ENCODE results near the gene AK8. TPM values are rescaled to one million over a fixed set of nuclear protein-coding genes. Genes with fewer than 3 reads are reported as not detected.

The AK8 gene
- under 0.01 TPM in 2 replicates for total RNA-seq (2012; rRNA removed)
- 0.09 and 0.19 TPM in 2 replicates for polyA plus RNA-seq (2012; rRNA removed)
- 0.09 and 0.13 TPM in 2 replicates for polyA plus RNA-seq (2012; cell fraction: cytosol; rRNA removed)
- 0.14 and 0.15 TPM in 2 replicates for polyA plus RNA-seq (2012; cell fraction: nucleus; rRNA removed; ENCODE audit: low replicate concordance)
- Bru-seq, nascent RNA: percentile 21 among the genes with signal in this experiment
- BruChase-seq, experiment 1, labeled RNA remaining after a 6-hour chase: percentile 23 among the genes with signal in this experiment
- BruChase-seq, experiment 2, labeled RNA remaining after a 2-hour chase: percentile 19 among the genes with signal in this experiment
- long read RNA-seq: 0 reads

DNA sequence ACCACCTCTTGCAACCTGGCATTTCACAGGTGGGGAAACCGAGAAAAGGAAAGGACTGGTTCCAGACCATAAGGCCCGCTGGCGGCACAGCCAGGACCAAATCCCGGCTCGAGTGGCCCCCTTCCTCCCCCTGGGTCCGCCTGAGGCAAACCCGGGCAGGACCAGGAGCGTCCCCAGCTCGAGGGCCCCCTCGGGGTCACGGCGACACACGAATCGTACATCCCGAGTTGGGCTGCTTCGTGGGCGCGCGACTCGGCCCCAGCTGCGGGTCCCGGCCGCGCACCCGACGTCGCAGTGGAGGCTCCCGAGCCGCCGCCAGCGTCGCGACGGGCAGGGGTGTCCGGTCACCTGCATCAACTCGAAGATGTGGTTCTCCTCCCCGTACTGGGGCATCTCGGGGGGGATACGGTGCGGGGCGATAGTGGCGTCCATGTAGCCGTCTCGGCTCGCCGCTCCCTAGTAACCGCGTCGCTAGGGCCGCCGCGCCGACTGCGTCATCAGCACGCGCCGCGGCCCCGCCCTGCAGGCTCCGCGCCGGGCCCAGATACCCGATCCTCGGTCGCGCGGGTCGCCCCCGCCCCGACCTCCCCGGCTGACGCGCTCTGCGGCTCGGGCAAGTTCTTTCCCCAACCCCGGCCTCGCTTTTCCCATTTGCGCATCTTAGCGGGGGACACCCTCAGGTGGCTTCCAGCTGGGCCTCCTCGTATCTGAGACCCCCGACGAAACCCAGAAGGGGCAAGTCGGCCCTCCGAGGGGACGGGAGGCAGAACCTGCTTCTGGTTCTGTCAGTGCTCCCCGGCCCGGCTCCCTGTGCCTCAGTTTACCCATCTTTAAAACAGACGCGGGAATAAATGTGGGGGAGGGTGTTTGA lies at the start of gene AK8:
AK8 (minus strand) TSS at position 461 of the 871 bp plus-strand sequence; CDS start at position 432, 29 bp downstream.
- CTCF ChIA-PET: no interaction called here
- no peaks in the 10 kb centered on the region for H3K4me1 ChIP-seq (ENCODE audit: control insufficient read depth, insufficient read depth, low read length)
- peak within 1 kb of the TSS; percentile 58 for H3K18ac ChIP-seq (ENCODE audit: low read depth, low read length)
- peak within 1 kb of the TSS; percentile 90 for H3K14ac ChIP-seq (replicated peaks; ENCODE audit: low read depth, low read length)
- peak within 1 kb of the TSS; percentile 36; the same call in 1 of the 2 replicates for H2AK5ac ChIP-seq (ENCODE audit: low read depth, low read length)
- no peaks in the 10 kb centered on the region for H3K9me3 ChIP-seq (ENCODE audit: control insufficient read depth, insufficient read depth, low read length)
- peak within 1 kb of the TSS; percentile 95 to 97 for H4K8ac ChIP-seq (ENCODE audit: low read depth in 2 of 2, low read length in 2 of 2)
- H2BK15ac ChIP-seq (ENCODE audit: low read depth, low read length): no peak within 1 kb of the TSS
- peak within 1 kb of the TSS; percentile 75 for H3K23ac ChIP-seq (ENCODE audit: low read depth, low read length)
- no peaks in the 10 kb centered on the region for H3K9me1 ChIP-seq (ENCODE audit: insufficient read depth, low read length)
- H3K27ac ChIP-seq (ENCODE audit: insufficient read depth, low read length): peak within 1 kb of the TSS; percentile 81
- peak within 1 kb of the TSS; percentile 93 for H2AK9ac ChIP-seq (replicated peaks; ENCODE audit: low read depth, low read length, poor library complexity)
- ATAC-seq (ENCODE audit: low read depth) (peak; percentile 95), DNase-seq (peak; percentile 66)
- peak within 1 kb of the TSS; percentile 83 for H4K5ac ChIP-seq (ENCODE audit: low read depth, low read length)
- no peaks in the 10 kb centered on the region for H3K36me3 ChIP-seq (ENCODE audit: control insufficient read depth, insufficient read depth, low read length)
- H3K79me1 ChIP-seq (ENCODE audit: low read depth in 1 of 2, low read length in 2 of 2): no peaks in the 10 kb centered on the region
- TF ChIP-seq CHD1 (IDR thresholded peaks at IDR 0.05; ENCODE audit: low read depth, low read length): no peak
- TF ChIP-seq POLR2A (IDR thresholded peaks at IDR 0.05; ENCODE audit: low read depth, low read length): peak; percentile 69
- TF ChIP-seq MAZ (IDR thresholded peaks at IDR 0.05; ENCODE audit: borderline replicate concordance, low read depth, low read length): peak; percentile 100
- 0 out of 2 replicates have a peak, but pooled peaks have one; percentile 17 for TF ChIP-seq USF2 (IDR thresholded peaks at IDR 0.05; ENCODE audit: low read depth, low read length)
- peak; percentile 83 for TF ChIP-seq MXI1 (IDR thresholded peaks at IDR 0.05; ENCODE audit: borderline replicate concordance, low read depth, low read length)
- POLR2A ChIA-PET (ENCODE audit: unreplicated experiment): no interaction called here
- peaks cover 5% of the 10 kb centered on the region; the same call in 1 of the 2 replicates for H3K27me3 ChIP-seq (ENCODE audit: control insufficient read depth, insufficient read depth, low read length)
- H3K56ac ChIP-seq (ENCODE audit: extremely low read depth, insufficient read depth, low read length): peak within 1 kb of the TSS; percentile 62; the same call in 1 of the 2 replicates
- H3K4ac ChIP-seq (ENCODE audit: low read depth, low read length): peak within 1 kb of the TSS; percentile 81
- H3K4me2 ChIP-seq (ENCODE audit: low read depth, low read length): peak within 1 kb of the TSS; percentile 91
- peak within 1 kb of the TSS; percentile 98 for H3K9ac ChIP-seq (ENCODE audit: low read depth, low read length)
- in situ Hi-C loops (cut with MboI; ENCODE audit: low sequenced_read_pairs) (no loop called here), intact Hi-C loops (cut with micrococcal nuclease) (loop anchor here (1.0 kb wide), 1 partner anchor 108 kb away; no protein-coding TSS in a partner anchor), dilution Hi-C loops (cut with HindIII; ENCODE audit: low sequenced_read_pairs, unreplicated experiment) (no loop called here)
- 2% methylated on average over 52 of the region's 89 CpGs; no CpG with 5 or more reads in 1 of the 2 experiments for WGBS, 2 experiments (ENCODE audit: extremely low coverage in 2 of 2, insufficient read length in 1 of 2)
- H4K20me1 ChIP-seq (ENCODE audit: insufficient read depth, low read length): no peaks in the 10 kb centered on the region
- peak within 1 kb of the TSS; percentile 97 for H3K4me3 ChIP-seq (ENCODE audit: insufficient read depth, low read depth, low read length)
- peak within 1 kb of the TSS; percentile 88 for H4K91ac ChIP-seq (ENCODE audit: insufficient read depth, low read depth, low read length)
- H2BK120ac ChIP-seq (ENCODE audit: low read depth, low read length): no peak within 1 kb of the TSS
- no peak within 1 kb of the TSS for H2BK5ac ChIP-seq (ENCODE audit: low read depth, low read length, poor library complexity, severe bottlenecking)
- no TSS peak for BruUV-seq (replicated peaks)
- H2AFZ ChIP-seq (replicated peaks; ENCODE audit: low read length, poor library complexity): peak within 1 kb of the TSS; percentile 99
- H2BK20ac ChIP-seq (ENCODE audit: low read depth, low read length): no peak within 1 kb of the TSS

Data from IMR-90 (cell line).